Limb (tissue), 2 donors: Measurements from ENCODE around the gene BRPF1.

Experiments
- DNase-seq, 2 donors: peaks; one replicate each; pipeline ENCODE4 v3.0.0-alpha.2; 2016; ENCODE audit errors: extremely low spot score in 2 of 2

The BRPF1 gene

GRCh38 chr3:9703736-9704346, 27.7 kb upstream of the BRPF1 start, which contains the start of gene CPNE9:
Gene CPNE9 (plus strand): TSS chr3:9703833. CDS start chr3:9703997, 164 bp downstream.
- peak in 1 of 2 donors; percentile 35 for DNase-seq

- peak in 1 of 2 donors; percentile 67 for DNase-seq
Observed at GRCh38 chr3:9704347-9705322, 26.9 kb upstream of the BRPF1 start.

DNA sequence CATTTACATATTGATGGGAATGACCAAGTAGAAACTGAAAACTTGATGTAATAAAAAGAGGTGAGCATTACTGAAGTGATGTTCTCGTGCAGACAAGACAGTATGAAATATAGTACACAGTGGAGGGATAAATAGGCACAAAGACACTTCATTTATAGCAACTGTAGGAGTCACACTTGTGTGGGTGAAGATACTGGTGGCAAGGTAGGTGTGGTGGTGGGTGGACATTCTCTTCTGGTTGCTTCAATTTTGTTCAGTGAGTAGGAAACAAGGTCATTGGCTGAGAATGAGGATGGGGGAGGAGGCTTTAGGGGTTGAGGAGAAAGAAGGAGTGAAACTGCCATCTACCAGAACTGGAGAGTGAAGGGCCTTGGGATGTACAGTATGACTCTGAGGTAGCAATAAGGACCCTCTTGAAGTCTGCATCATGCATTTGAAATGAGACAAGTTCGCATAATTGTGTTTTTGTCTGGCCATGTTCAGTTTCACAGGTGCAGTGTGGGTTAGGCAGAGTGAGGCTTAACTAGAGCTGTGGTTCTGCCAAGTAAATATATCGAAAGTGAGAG, 21.3 kb upstream of the BRPF1 start:
- DNase-seq: no peak

- no peak for DNase-seq
Observed at GRCh38 chr3:9712415-9712814, 19.1 kb upstream of the BRPF1 start.

DNA sequence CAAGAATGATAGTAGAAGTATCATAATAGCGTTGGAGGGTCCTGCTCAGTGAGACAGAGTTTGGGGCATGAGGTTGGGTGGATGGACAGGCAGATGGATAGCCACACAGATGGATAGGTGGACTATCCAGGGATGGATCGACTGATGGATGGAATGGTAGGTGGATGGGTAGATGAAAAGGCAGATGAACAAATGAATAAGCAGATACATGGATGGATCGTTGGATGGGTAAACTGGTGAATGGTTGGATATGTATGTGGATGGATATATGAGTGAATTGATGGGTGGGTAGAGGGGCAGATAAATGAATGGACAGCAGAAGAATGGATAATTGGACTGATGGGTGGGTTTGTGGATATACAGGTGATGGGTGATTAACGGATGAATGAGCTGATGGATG, 18.4 kb upstream of the BRPF1 start:
- no peak for DNase-seq

GRCh38 chr3:9715136-9715535, 16.4 kb upstream of the BRPF1 start:
- no peak for DNase-seq

- DNase-seq: no peak
Observed at GRCh38 chr3:9715764-9716437, 15.6 kb upstream of the BRPF1 start.

DNA sequence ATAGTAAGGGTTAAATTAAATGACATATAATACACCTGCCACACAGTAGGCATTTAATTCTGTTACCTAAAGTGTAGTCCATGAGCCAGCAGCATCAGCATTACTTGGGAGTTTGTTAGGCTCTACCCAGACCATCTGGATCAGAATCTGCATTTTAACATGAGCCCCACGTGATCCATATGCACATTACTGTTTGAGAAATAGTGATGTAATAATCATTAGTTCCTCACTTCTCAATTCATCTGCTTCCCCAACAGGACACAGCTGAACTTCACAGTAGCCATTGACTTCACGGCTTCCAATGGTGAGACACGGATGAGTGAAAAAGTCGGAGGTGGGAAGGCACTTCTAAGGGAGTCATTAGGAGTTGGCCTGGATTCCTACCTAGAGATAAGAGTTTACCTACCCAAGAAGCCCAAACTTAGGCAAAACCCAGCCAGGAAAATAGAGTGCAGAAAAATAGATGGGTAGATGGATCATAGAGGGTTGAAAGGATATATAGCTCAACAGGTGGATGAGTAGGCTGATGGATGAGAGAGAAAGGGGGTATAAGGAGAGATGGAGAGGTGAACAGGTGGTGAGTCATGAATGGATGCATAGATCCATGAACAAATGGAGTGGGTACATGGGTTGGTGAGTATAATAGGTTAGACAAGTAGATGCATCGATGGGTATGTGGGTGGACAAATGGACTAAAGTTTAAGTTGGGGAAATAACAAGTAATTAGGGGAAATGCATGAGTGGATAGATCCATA, 14.6 kb upstream of the BRPF1 start:
- DNase-seq: no peak

- DNase-seq: no peak
Observed at GRCh38 chr3:9717563-9717962, 14.0 kb upstream of the BRPF1 start.

- DNase-seq: no peak
Observed at GRCh38 chr3:9718118-9718517, 13.4 kb upstream of the BRPF1 start.

DNA sequence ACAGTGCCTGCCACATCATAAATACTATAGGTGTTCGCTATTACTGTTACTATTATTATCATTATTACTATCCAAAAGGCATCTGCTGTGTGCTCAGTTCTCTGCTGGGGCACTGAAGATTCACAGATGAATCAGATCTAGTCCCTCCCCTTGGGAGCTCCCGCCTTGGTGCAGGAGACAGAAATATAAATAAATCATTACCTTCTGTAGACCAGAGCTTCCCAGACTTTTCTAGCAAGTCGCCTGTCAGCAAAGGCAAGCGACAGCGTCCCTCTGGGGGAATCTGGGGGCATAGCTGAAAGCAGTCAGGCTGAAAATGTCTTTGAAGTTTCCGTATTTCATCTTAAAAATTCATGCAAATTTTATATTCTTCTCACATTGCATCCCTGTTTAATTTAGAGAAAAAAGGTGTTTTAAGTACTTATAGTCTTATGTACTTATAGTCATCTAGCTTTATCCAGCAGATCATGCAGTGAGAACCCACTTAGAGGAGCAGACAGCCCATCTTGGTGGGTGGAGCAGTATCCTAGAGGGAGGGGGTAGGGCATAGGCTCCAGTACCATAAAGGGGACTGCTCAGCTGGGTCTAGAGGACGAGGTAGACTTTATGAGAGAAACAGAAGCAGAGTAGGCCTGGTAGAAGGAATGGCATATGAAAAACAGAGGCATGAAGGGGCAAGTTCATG, 10.4 kb upstream of the BRPF1 start:
- no peak for DNase-seq

- no peak for DNase-seq
Observed at GRCh38 chr3:9721700-9722060, 9.9 kb upstream of the BRPF1 start.

DNA sequence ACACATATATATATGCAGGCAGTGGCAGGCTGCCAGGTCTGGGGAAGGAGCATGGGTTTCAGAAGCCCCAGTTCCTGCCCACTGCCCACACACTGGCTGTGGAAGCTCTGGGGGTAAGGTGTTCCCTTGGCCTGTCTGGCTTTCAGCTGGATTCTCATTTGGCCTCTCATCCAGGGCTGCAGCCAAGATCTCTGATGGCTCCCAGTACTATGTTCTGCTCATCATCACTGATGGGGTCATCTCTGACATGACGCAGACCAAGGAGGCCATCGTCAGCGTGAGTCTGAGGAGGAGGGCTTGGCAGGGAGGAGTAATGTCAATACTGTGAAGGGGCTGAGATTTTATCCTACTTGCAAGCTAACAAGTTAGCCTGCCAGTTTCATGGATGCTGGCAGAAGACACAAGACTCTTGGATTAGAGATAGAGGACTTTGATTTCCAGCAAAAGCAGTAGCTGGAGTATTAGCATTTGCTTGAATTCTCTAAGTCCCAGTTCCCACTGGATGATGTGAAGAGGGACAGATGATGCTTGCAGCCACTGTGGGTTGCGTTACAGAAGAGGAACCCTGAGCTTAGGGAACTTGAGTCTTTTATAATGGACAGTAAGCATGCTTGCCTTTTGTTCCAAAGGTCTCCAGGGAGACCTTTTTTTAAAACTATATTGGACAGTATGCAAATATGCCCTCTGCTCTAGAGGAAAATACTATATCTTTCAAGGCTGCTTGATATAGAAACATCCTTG, 5.6 kb upstream of the BRPF1 start:
- no peak for DNase-seq

- DNase-seq: no peak
Observed at GRCh38 chr3:9727041-9727595, 4.4 kb upstream of the BRPF1 start.

GRCh38 chr3:9727743-9728142, 3.8 kb upstream of the BRPF1 start:
- no peak for DNase-seq

DNA sequence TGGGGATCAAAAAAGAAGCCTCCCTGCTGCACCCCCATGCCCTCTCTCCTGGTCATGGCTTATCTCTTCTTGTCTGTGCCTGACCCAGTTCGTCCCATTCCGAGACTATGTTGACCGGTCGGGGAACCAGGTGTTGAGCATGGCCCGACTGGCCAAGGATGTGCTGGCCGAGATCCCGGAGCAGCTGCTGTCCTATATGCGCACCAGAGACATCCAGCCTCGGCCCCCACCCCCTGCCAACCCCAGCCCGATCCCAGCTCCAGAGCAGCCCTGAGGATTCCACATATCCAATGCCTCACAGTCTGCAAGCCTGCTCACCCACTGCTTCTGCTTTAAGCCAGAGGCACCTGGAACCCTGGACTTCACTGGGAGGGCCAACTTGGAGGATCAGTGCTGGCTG, 2.1 kb upstream of the BRPF1 start:
- no peak for DNase-seq

DNA sequence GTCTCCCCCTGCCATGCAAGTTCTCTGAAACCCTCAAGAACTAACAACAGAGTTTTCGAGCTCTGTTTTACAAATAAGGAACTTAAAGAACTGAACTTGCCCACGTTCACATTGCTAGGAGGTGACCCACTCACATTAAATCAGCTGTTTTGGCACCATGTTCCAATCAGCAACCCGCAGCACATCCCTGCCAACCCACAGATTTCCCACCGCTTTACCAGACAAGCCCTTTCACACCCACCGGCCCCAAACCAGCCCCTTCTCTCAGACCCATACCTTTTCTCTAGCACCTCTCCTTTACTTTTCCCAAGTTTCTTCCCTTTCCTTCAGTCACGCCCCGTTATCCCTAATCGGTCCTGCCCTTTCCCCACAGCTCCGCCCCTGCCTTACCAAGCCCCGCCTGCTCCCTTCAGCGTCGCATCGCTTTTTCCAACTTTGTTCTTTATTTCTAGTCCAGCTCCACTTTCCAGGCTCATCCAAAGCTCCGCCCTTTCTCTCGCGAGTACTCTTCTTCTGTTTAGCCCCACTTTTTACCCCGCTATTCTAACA, 804 bp upstream of the BRPF1 start:
- DNase-seq: no peak

GRCh38 chr3:9732080-9732739, 675 bp downstream of the BRPF1 start:
- DNase-seq: no peak

GRCh38 chr3:9732740-9733115, 1.2 kb downstream of the BRPF1 start:
- no peak for DNase-seq
